ENCODE results near the gene COMMD1. TPM values are rescaled to one million over a fixed set of nuclear protein-coding genes. Genes with fewer than 3 reads are reported as not detected.

The COMMD1 gene
- total and polyA plus RNA-seq, 2 experiments from 2014 or later = 54.9 to 83.7 TPM

GRCh38 chr2:62177392-62178049 lies 272.0 kb downstream of the COMMD1 start (continued):
- TF ChIP-seq ZNF462 (CRISPR knock-in tag; IDR thresholded peaks at IDR 0.05) (no peak), STAT1 (IDR thresholded peaks at IDR 0.05; ENCODE audit: unreplicated experiment) (no peak), REST (IDR thresholded peaks at IDR 0.05; ENCODE audit: unreplicated experiment) (no peak)

DNA sequence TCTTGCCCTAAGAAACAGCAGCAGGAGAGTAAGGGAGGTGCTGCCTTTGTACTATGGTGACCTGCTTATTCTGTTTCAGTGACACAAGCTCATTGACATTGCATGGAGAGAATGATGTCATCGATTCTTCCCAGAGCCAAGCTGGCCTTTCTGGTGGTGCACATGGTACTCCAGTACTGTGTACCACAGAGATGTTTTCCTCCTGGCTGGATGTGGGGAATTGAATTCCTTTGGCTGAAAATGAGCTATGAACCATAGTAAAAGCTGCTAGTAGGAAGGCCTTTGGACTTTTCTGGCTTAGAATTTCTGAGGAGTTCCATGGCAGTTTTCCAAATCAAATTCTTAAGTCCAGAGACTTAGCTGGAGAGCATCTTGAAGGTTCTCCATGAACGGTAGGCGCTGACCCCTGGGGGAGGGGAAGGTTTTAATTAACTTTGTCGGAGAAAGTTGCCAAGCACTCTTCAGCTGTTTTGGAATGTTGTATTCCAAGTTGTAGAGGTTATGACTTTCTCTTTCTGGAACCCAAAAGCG lies 273.3 kb downstream of the COMMD1 start:
- Histone ChIP-seq H3K9me2 (ENCODE audit: insufficient read depth) (peaks cover 4% of the 10 kb centered on the region; the same call in 1 of the 2 replicates), H3K27ac (ENCODE audit: low read depth) (no peak overlapping the region), H4K20me1 (replicated peaks; ENCODE audit: insufficient read depth) (no peaks in the 10 kb centered on the region), H2AFZ (no peak overlapping the region), H3K27me3 (ENCODE audit: insufficient read depth) (no peaks in the 10 kb centered on the region), H3K4me2 (no peak overlapping the region), H3K4me1 (ENCODE audit: insufficient read depth) (peaks cover 13% of the 10 kb centered on the region), H3K36me3 (ENCODE audit: insufficient read depth) (no peaks in the 10 kb centered on the region), H3K4me3 (no peak overlapping the region), H3F3A (replicated peaks; ENCODE audit: low read depth) (no peaks in the 10 kb centered on the region), H3K79me2 (replicated peaks; ENCODE audit: insufficient read depth) (no peaks in the 10 kb centered on the region)
- Mint-ChIP-seq H3K27ac (no peak overlapping the region), H3K27me3 (ENCODE audit: insufficient read depth, low read depth, poor library complexity) (peaks cover 14% of the 10 kb centered on the region), H3K4me1 (peaks cover 19% of the 10 kb centered on the region), H3K36me3 (ENCODE audit: low read depth) (no peaks in the 10 kb centered on the region), H3K9me3 (no peaks in the 10 kb centered on the region), H3K4me3 (no peak overlapping the region)
- ATAC-seq (no peak), DNase-seq (ENCODE audit: low spot score) (no peak)
- TF ChIP-seq JUNB (IDR thresholded peaks at IDR 0.05; ENCODE audit: unreplicated experiment) (no peak), EZH2 (IDR thresholded peaks at IDR 0.05; ENCODE audit: low read depth, unreplicated experiment) (no peak), ZNF331 (CRISPR knock-in tag; IDR thresholded peaks at IDR 0.05; ENCODE audit: low read depth) (no peak), REST (IDR thresholded peaks at IDR 0.05; ENCODE audit: unreplicated experiment) (no peak), CREB1 (CRISPR knock-in tag; IDR thresholded peaks at IDR 0.05; ENCODE audit: low read depth) (no peak), EZH2phosphoT487 (IDR thresholded peaks at IDR 0.05; ENCODE audit: unreplicated experiment) (no peak)
- TF ChIP-seq, protein P1, sequence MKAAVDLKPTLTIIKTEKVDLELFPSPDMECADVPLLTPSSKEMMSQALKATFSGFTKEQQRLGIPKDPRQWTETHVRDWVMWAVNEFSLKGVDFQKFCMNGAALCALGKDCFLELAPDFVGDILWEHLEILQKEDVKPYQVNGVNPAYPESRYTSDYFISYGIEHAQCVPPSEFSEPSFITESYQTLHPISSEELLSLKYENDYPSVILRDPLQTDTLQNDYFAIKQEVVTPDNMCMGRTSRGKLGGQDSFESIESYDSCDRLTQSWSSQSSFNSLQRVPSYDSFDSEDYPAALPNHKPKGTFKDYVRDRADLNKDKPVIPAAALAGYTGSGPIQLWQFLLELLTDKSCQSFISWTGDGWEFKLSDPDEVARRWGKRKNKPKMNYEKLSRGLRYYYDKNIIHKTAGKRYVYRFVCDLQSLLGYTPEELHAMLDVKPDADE (IDR thresholded peaks at IDR 0.05) = no peak

Data from GM23338 (cell line).